Fibroblast of lung (primary cell): ENCODE data around the gene RIPK4. TPM values are rescaled to one million over a fixed set of nuclear protein-coding genes. Genes with fewer than 3 reads are reported as not detected.
A peak's percentile ranks its signal among the peaks of the same experiment; 100 is the strongest.
"Not testable (repeated sequence)": the region's sequence is repeated elsewhere in the genome, so short reads cannot be mapped to it uniquely, and the experiment has no call there.

Experiments used
- DNase-seq, 2 donors: peaks; one replicate each; pipeline versions ENCODE4 v3.0.0 to v3.0.0-alpha.2; 2010; ENCODE audit warnings: low read depth in 2 of 2
- H2AFZ ChIP-seq: 2 replicates; pipeline ENCODE4 v1.5.1; 2012; ENCODE audit warnings: low read length, control low read depth, inconsistent platforms
- H3K27ac ChIP-seq: 2 replicates; pipeline ENCODE4 v1.5.1; 2011; ENCODE audit warnings: low read length, control low read depth; ENCODE audit not compliant: insufficient read depth
- H3K27me3 ChIP-seq: 2 replicates; pipeline ENCODE4 v1.5.1; 2011; ENCODE audit warnings: mild to moderate bottlenecking, low read length; ENCODE audit not compliant: control insufficient read depth, insufficient read depth
- H3K36me3 ChIP-seq: 2 replicates; pipeline ENCODE4 v1.5.1; 2011; ENCODE audit warnings: low read length; ENCODE audit not compliant: control insufficient read depth, insufficient read depth
- H3K4me1 ChIP-seq: 2 replicates; pipeline ENCODE4 v1.5.1; 2011; ENCODE audit warnings: low read length; ENCODE audit not compliant: control insufficient read depth, insufficient read depth; ENCODE audit errors: extremely low read depth
- H3K4me2 ChIP-seq: 2 replicates; pipeline ENCODE4 v1.5.1; 2011; ENCODE audit warnings: low read length, control low read depth; ENCODE audit not compliant: insufficient read depth; ENCODE audit errors: extremely low read depth
- H3K4me3 ChIP-seq, 4 experiments: fragments of 200-600 bp in 1 of 4; sonication (generic) in 1 of 4; replicated peaks in 1 of 4; 2 replicates each; pipeline ENCODE4 v1.5.1; 2011 to 2016; ENCODE audit warnings: low read length in 4 of 4, low read depth in 3 of 4, mild to moderate bottlenecking in 3 of 4, control low read depth in 2 of 4, inconsistent platforms in 1 of 4, mixed read lengths in 1 of 4; ENCODE audit not compliant: insufficient read depth in 1 of 4; ENCODE audit errors: control extremely low read depth in 1 of 4
- H3K79me2 ChIP-seq: 2 replicates; pipeline ENCODE4 v1.5.1; 2012; ENCODE audit warnings: mild to moderate bottlenecking, low read length, inconsistent platforms; ENCODE audit not compliant: control insufficient read depth, insufficient read depth
- H3K9ac ChIP-seq: 2 replicates; pipeline ENCODE4 v1.5.1; 2011; ENCODE audit warnings: mild to moderate bottlenecking, low read length, control low read depth; ENCODE audit not compliant: insufficient read depth
- H3K9me3 ChIP-seq: 2 replicates; pipeline ENCODE4 v1.5.1; 2012; ENCODE audit warnings: low read depth, low read length; ENCODE audit not compliant: control insufficient read depth, insufficient read depth
- H4K20me1 ChIP-seq: 2 replicates; pipeline ENCODE4 v1.5.1; 2011; ENCODE audit warnings: low read length; ENCODE audit not compliant: control insufficient read depth, insufficient read depth; ENCODE audit errors: extremely low read depth
- EZH2 ChIP-seq: IDR thresholded peaks from 2 replicates; pipeline ENCODE4 v1.5.1; 2012; ENCODE audit warnings: low read length, control low read depth, mild to moderate bottlenecking; ENCODE audit errors: missing control alignments
- polyA plus RNA-seq, 2 donors: library from polyadenylated mRNA; depleted of rRNA in 1 of 2; stranded (reverse) in 1 of 2; unstranded in 1 of 2; fragments of >200 nt; gene quantifications; 2 replicates each; pipeline ENCODE4 v1.2.1, GENCODE V29; 2011 to 2012; ENCODE audit warnings: missing spikeins in 1 of 2
- total RNA-seq: library from RNA; depleted of rRNA; stranded (reverse); fragments of >200 nt; gene quantifications from 2 replicates; pipeline ENCODE4 v1.2.1, GENCODE V29; 2014
- TF ChIP-seq, protein P1 (sequence below), 2 donors: IDR thresholded peaks in 1 of 2; conservative IDR thresholded peaks in 1 of 2; 1 replicate in 1 of 2; 2 replicates in 1 of 2; pipeline ENCODE4 v1.5.1; 2011 to 2012; ENCODE audit warnings: low read length in 2 of 2, control low read depth in 1 of 2, inconsistent platforms in 1 of 2, low read depth in 1 of 2, mild to moderate bottlenecking in 1 of 2

Gene RIPK4
- total and polyA plus RNA-seq, 2 donors (not counting 1 experiment from before 2014, with no cell fraction given), result under 0.01 TPM; not detected in 1

DNA sequence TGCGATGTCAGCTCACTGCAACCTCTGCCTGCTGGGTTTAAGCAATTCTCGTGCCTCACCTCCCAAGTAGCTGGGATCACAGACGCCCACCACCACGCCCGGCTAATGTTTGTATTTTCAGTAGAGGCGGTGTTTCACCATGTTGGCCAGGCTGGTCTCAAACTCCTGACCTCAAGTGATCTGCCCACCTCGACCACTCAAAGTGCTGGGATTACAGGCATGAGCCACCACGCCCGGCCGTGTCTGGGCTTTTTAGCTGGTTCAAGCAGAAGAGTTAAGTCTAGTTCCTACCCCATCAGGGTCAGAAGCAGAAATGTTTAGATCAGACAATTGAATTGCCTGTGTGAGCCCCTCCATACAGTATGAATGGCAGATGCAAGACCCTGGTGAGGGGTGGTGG lies 27.7 kb upstream of the RIPK4 start:
- H3K79me2 ChIP-seq, result no peaks in the 10 kb centered on the region
- H2AFZ ChIP-seq, result no peak overlapping the region
- H3K4me2 ChIP-seq, result no peak overlapping the region
- H3K4me3 ChIP-seq, result no peak overlapping the region
- no peak overlapping the region for H3K9ac ChIP-seq
- no peaks in the 10 kb centered on the region for H3K9me3 ChIP-seq
- no peaks in the 10 kb centered on the region for H3K27me3 ChIP-seq
- H4K20me1 ChIP-seq, result no peaks in the 10 kb centered on the region
- no peak for TF ChIP-seq EZH2
- TF ChIP-seq, protein P1, sequence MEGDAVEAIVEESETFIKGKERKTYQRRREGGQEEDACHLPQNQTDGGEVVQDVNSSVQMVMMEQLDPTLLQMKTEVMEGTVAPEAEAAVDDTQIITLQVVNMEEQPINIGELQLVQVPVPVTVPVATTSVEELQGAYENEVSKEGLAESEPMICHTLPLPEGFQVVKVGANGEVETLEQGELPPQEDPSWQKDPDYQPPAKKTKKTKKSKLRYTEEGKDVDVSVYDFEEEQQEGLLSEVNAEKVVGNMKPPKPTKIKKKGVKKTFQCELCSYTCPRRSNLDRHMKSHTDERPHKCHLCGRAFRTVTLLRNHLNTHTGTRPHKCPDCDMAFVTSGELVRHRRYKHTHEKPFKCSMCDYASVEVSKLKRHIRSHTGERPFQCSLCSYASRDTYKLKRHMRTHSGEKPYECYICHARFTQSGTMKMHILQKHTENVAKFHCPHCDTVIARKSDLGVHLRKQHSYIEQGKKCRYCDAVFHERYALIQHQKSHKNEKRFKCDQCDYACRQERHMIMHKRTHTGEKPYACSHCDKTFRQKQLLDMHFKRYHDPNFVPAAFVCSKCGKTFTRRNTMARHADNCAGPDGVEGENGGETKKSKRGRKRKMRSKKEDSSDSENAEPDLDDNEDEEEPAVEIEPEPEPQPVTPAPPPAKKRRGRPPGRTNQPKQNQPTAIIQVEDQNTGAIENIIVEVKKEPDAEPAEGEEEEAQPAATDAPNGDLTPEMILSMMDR (conservative IDR thresholded peaks at IDR 0.05 in 1 of 2, IDR thresholded peaks at IDR 0.05 in 1 of 2; ENCODE audit: low read depth in 1 of 2, low read length in 2 of 2), result no peak
- no peaks in the 10 kb centered on the region for H3K4me1 ChIP-seq
- H3K36me3 ChIP-seq, result peaks cover 3% of the 10 kb centered on the region
- DNase-seq, result no peak
- no peak overlapping the region for H3K27ac ChIP-seq

DNA sequence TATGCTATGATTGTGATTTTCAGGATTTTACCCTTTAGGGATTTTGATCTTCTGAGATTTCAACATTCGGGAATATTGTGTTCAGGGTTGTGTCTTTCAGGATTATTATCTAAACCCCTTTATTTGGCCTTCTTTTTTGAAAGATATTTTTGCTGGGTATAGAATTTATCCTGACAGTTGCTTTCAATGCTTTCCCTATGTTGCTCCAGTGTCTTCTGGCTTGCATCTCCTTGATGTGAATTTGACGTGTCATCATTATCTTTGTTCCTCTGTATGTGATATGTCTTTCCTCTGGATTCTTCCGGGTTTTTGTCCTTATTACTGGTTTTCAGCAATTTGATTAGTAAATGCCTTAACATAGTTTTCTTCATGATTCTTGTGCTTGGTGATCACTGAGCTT lies 25.9 kb upstream of the RIPK4 start:
- Histone ChIP-seq H4K20me1 (no peaks in the 10 kb centered on the region), H3K9ac (no peak overlapping the region), H3K4me1 (no peaks in the 10 kb centered on the region), H3K27me3 (peaks cover 3% of the 10 kb centered on the region), H2AFZ (no peak overlapping the region), H3K27ac (no peak overlapping the region), H3K36me3 (no peaks in the 10 kb centered on the region), H3K9me3 (no peaks in the 10 kb centered on the region), H3K4me3 (no peak overlapping the region), H3K79me2 (no peaks in the 10 kb centered on the region), H3K4me2 (no peak overlapping the region)
- DNase-seq, result no peak
- TF ChIP-seq, protein P1 (conservative IDR thresholded peaks at IDR 0.05 in 1 of 2, IDR thresholded peaks at IDR 0.05 in 1 of 2; ENCODE audit: low read depth in 1 of 2, low read length in 2 of 2), result no peak
- TF ChIP-seq EZH2, result no peak

DNA sequence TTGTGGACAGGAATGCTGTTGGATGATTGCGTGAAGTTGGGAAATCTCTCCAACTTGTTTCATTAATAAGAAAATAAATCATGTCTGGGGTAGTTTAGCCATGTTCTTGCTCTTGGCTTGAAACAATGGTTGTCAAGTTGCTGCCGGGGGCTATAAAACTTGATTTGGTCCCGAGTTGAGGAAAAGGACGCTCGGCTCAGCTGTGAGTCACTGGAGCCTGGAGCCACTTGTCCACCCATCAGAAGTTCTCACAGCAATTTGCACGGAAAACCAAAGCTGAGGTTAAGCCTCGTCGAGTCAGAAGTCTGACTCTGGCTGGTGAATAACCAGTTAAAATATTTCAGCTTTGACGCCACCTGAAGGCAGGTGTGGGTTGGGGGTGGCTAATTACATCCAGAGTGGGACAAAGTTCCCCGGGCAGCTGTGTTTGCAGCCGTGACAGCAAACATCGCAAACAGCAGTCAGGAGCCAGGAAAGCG lies 19.7 kb upstream of the RIPK4 start:
- H3K9ac ChIP-seq, result no peak overlapping the region
- no peaks in the 10 kb centered on the region for H4K20me1 ChIP-seq
- peaks cover 3% of the 10 kb centered on the region for H3K27me3 ChIP-seq
- no peak overlapping the region for H2AFZ ChIP-seq
- H3K4me2 ChIP-seq, result no peak overlapping the region
- peak in 1 of 2 donors; percentile 69 for DNase-seq
- TF ChIP-seq EZH2, result no peak
- TF ChIP-seq, protein P1 (conservative IDR thresholded peaks at IDR 0.05 in 1 of 2, IDR thresholded peaks at IDR 0.05 in 1 of 2; ENCODE audit: low read depth in 1 of 2, low read length in 2 of 2), result no peak
- no peaks in the 10 kb centered on the region for H3K4me1 ChIP-seq
- H3K36me3 ChIP-seq, result no peaks in the 10 kb centered on the region
- no peaks in the 10 kb centered on the region for H3K9me3 ChIP-seq
- H3K4me3 ChIP-seq, result no peak overlapping the region
- H3K27ac ChIP-seq, result no peak overlapping the region
- no peaks in the 10 kb centered on the region for H3K79me2 ChIP-seq

DNA sequence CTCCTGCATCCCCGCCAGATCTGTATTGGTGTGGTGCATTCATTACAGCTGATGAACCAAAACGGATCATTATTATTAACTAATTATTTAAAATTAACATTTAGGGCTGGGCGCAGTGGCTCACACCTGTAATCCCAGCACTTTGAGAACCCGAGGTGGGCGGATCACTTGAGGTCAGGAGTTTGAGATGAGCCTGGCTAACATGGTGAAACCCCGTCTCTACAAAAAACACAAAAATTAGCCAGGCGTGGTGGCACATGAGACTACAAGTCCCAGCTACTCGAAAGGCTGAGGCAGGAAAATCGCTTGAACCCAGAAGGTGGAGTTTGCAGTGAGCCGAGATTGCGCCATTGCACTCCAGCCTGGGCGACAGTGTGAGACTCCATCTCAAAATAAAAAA lies 18.4 kb upstream of the RIPK4 start:
- DNase-seq, result not testable (repeated sequence)

More for the DNA sequence above, 18.4 kb upstream of the RIPK4 start:
- not testable (repeated sequence) for H3K27me3 ChIP-seq, H3K79me2 ChIP-seq, H3K9ac ChIP-seq, H3K4me3 ChIP-seq, H3K9me3 ChIP-seq, H3K36me3 ChIP-seq, H3K4me1 ChIP-seq, H3K27ac ChIP-seq, H3K4me2 ChIP-seq, H4K20me1 ChIP-seq, H2AFZ ChIP-seq
